Parathyroid adenoma (tissue), 2 donors: ENCODE measurements around the gene IRX1.

Experiments
- H2AFZ ChIP-seq: fragments of 300-600 bp; sonication (generic); one replicate; pipeline ENCODE4 v1.7.0; 2017; ENCODE audit warnings: antibody characterized with exemption, mild to moderate bottlenecking
- H3K27ac ChIP-seq: fragments of 300-600 bp; sonication (generic); one replicate; pipeline ENCODE4 v1.7.0; 2017
- H3K27me3 ChIP-seq: fragments of 300-600 bp; sonication (generic); one replicate; pipeline ENCODE4 v1.7.0; 2017; ENCODE audit warnings: low read length; ENCODE audit not compliant: control insufficient read depth, insufficient read depth
- H3K36me3 ChIP-seq: fragments of 300-600 bp; sonication (generic); one replicate; pipeline ENCODE4 v1.7.0; 2017; ENCODE audit warnings: low read length; ENCODE audit not compliant: control insufficient read depth, insufficient read depth
- H3K4me1 ChIP-seq: fragments of 300-600 bp; sonication (generic); one replicate; pipeline ENCODE4 v1.7.0; 2017; ENCODE audit warnings: control low read depth
- H3K4me2 ChIP-seq: fragments of 300-600 bp; sonication (generic); one replicate; pipeline ENCODE4 v1.7.0; 2017; ENCODE audit warnings: low read length
- H3K4me3 ChIP-seq: fragments of 300-600 bp; sonication (generic); one replicate; pipeline ENCODE4 v1.7.0; 2017; ENCODE audit warnings: low read depth, low read length
- H3K79me2 ChIP-seq: fragments of 300-600 bp; sonication (generic); one replicate; pipeline ENCODE4 v1.7.0; 2017; ENCODE audit warnings: control low read depth
- H3K9ac ChIP-seq: fragments of 300-600 bp; sonication (generic); one replicate; pipeline ENCODE4 v1.7.0; 2017; ENCODE audit warnings: mild to moderate bottlenecking
- H3K9me3 ChIP-seq: fragments of 300-600 bp; sonication (generic); one replicate; pipeline ENCODE4 v1.7.0; 2017; ENCODE audit warnings: low read length; ENCODE audit not compliant: control insufficient read depth
- TF ChIP-seq, protein P1 (sequence below): fragments of 300-600 bp; sonication (generic); IDR thresholded peaks from one replicate; pipeline ENCODE4 v1.7.0; 2017; ENCODE audit warnings: antibody characterized with exemption, mild to moderate bottlenecking
- donor health status: primary hyperparathyroidism.

IRX1 gene

DNA sequence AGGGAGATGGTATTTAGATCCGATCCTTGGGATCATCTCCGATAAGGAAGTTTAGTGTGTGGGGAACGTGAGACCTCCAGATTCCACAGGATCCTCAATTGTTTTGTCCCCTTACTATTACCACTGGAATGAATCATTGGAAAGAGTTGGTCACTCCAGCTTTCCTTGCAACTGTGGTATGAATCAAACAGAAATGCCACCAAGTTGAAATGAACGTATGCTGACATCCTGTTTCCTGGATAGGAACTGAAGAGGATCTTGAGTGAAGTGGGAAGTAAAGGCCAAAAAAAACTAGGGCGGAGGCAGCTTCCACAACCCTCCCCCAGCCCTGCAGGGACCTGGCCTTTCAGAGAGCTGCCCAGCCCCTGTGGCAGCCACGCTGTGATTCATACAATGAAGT, 23.9 kb downstream of the IRX1 start:
- H3K9ac ChIP-seq = no peak overlapping the region
- H2AFZ ChIP-seq = no peak overlapping the region
- TF ChIP-seq, protein P1, sequence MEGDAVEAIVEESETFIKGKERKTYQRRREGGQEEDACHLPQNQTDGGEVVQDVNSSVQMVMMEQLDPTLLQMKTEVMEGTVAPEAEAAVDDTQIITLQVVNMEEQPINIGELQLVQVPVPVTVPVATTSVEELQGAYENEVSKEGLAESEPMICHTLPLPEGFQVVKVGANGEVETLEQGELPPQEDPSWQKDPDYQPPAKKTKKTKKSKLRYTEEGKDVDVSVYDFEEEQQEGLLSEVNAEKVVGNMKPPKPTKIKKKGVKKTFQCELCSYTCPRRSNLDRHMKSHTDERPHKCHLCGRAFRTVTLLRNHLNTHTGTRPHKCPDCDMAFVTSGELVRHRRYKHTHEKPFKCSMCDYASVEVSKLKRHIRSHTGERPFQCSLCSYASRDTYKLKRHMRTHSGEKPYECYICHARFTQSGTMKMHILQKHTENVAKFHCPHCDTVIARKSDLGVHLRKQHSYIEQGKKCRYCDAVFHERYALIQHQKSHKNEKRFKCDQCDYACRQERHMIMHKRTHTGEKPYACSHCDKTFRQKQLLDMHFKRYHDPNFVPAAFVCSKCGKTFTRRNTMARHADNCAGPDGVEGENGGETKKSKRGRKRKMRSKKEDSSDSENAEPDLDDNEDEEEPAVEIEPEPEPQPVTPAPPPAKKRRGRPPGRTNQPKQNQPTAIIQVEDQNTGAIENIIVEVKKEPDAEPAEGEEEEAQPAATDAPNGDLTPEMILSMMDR = no peak
- no peaks in the 10 kb centered on the region for H3K27me3 ChIP-seq
- H3K36me3 ChIP-seq = no peaks in the 10 kb centered on the region
- no peak overlapping the region for H3K27ac ChIP-seq
- no peak overlapping the region for H3K4me3 ChIP-seq
- no peaks in the 10 kb centered on the region for H3K79me2 ChIP-seq
- no peaks in the 10 kb centered on the region for H3K9me3 ChIP-seq
- H3K4me1 ChIP-seq = no peaks in the 10 kb centered on the region
- no peak overlapping the region for H3K4me2 ChIP-seq

DNA sequence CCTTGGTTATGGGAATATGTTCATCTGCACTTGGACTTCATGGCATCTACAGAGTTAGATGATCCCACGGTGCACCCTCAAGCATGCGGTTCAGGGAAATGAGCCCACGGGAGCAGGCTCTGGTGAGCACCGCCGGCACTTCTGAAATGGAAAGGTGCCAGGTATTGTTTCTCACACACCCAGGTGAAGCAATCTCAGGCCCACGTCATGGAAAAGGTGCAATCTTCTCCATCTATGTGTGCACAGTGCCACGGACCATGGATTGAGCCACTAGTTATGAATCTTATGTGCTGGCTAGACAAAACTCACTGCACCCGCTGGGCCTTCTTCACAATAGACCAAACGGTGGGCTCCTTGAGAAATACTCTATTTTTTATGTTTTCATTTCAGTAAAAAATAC, 27.3 kb downstream of the IRX1 start:
- Histone ChIP-seq H2AFZ (no peak overlapping the region), H3K4me3 (no peak overlapping the region), H3K79me2 (no peaks in the 10 kb centered on the region), H3K27ac (no peak overlapping the region), H3K9me3 (no peaks in the 10 kb centered on the region), H3K27me3 (no peaks in the 10 kb centered on the region), H3K4me1 (no peaks in the 10 kb centered on the region), H3K36me3 (no peaks in the 10 kb centered on the region), H3K4me2 (no peak overlapping the region), H3K9ac (no peak overlapping the region)
- TF ChIP-seq, protein P1 = no peak

DNA sequence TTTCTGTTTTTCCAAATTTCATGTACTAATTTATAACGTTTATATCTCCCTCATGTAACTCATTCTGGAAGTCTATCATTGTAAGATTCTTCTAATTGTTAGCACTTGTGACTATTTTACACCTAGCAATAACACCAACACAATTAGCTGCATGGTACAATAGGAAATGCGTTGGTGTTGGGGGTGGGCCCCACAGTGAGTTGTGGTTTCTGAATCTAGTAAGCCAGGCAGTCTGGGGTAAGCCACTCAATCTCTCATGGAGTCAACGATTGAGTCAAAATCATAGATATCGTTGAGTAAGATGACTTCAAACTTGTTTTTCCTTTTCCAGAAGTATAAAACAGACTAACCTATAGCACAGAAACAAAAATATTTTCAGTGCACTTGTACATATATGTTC, 30.0 kb downstream of the IRX1 start:
- TF ChIP-seq, protein P1 = no peak
- Histone ChIP-seq H3K9ac (no peak overlapping the region), H3K27me3 (no peaks in the 10 kb centered on the region), H3K9me3 (no peaks in the 10 kb centered on the region), H3K4me1 (no peaks in the 10 kb centered on the region), H3K79me2 (no peaks in the 10 kb centered on the region), H2AFZ (no peak overlapping the region), H3K36me3 (no peaks in the 10 kb centered on the region), H3K4me3 (no peak overlapping the region), H3K27ac (no peak overlapping the region), H3K4me2 (no peak overlapping the region)

DNA sequence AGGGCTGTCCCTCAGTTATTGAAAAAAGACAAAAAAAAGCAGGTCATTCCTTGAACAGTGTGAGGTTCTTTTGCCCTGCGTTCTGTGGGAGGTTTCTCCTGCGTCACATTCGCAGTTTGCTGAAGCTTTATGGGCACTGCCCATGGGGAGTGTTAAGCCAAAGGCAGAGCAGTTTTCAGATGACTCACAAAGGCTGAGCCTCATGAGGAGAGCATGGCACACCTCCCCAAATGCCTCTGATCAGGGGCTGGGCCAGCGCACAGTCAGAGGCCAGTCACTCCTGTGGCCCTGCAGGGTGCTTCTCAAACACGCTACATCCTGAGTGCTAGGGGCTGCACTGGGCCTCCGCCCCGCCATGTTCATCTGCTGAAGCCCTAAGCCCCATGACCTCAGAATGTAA, 38.4 kb downstream of the IRX1 start:
- Histone ChIP-seq H2AFZ (no peak overlapping the region), H3K79me2 (no peaks in the 10 kb centered on the region), H3K4me1 (no peaks in the 10 kb centered on the region), H3K9me3 (no peaks in the 10 kb centered on the region), H3K4me2 (no peak overlapping the region), H3K36me3 (no peaks in the 10 kb centered on the region), H3K9ac (no peak overlapping the region), H3K27ac (no peak overlapping the region), H3K27me3 (no peaks in the 10 kb centered on the region), H3K4me3 (no peak overlapping the region)
- TF ChIP-seq, protein P1 = no peak

DNA sequence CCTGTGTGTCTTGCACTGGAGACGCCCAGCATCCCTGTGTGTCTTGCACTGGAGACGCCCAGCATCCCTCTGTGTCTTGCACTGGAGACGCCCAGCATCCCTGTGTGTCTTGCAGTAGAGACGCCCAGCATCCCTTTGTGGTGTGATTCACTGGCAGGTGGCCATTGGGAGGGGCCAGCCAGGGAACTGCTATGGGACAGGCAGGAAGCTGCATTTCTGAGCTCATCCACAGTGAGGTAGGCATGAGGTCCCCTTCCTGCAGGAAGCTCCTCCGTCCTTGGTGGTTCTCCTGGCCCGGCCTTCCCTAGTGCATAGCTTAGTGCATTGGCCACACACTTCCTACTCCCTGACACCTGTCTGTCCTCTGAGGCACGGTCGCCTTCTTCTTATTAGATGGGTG, 43.5 kb downstream of the IRX1 start:
- Histone ChIP-seq H3K36me3 (no peaks in the 10 kb centered on the region), H3K4me3 (no peak overlapping the region), H3K27ac (no peak overlapping the region), H3K4me2 (no peak overlapping the region), H3K4me1 (no peaks in the 10 kb centered on the region), H3K27me3 (no peaks in the 10 kb centered on the region), H2AFZ (no peak overlapping the region), H3K9me3 (no peaks in the 10 kb centered on the region), H3K79me2 (no peaks in the 10 kb centered on the region), H3K9ac (no peak overlapping the region)
- TF ChIP-seq, protein P1 = no peak
